NCI-H187 treated with DMSO at 0.1 percent for 48 hours (cell line): ENCODE data around the gene ZFP57.

Experiments used
- DNase-seq: peaks from one replicate; lab custom pipeline; 2025; lab: John Stamatoyannopoulos, UW

Gene ZFP57

DNA sequence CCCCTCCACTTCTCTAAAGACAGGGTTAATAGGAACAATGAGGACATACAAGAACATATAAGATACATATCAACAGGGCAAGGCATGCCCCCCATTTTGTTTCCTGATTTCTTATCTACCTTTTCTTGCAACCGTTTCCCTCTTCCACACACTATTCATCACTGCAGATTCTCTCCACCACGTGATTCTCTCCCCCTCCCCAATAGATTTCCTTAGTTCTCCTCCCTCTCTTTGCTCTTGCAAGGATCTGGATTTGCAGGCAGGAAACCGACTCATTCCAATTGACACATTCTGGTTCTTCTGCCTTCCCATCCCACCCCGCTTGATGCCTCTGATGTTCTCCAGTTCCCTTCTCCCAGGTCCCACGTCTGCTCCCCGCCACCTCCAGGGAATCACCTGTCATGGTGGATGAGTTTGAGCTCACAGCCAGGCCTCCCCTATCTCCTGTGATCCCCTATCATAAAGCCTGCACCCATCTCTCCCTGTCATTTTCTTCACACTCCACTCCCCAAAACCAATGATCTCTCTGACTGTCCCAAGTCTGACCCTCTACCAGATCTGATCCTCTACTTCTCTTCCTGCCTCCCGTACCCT lies 55.5 kb downstream of the ZFP57 start:
- no peak for DNase-seq

- no peak for DNase-seq
Measured at GRCh38 chr6:29624520-29624961, 56.4 kb downstream of the ZFP57 start.
